ENCODE results near the gene TYK2.

- no peak for TF ChIP-seq ATF3 (CRISPR knock-in tag; conservative IDR thresholded peaks at IDR 0.05)
- TF ChIP-seq ELF4 (CRISPR knock-in tag; IDR thresholded peaks at IDR 0.05; ENCODE audit: low read depth) = no peak
- TF ChIP-seq ZSCAN18 (CRISPR knock-in tag; IDR thresholded peaks at IDR 0.05) = no peak
- TF ChIP-seq MLX (CRISPR knock-in tag; IDR thresholded peaks at IDR 0.05) = no peak
- TF ChIP-seq CTCF (IDR thresholded peaks at IDR 0.05) = no peak
- no peak for TF ChIP-seq ZBTB21 (CRISPR knock-in tag; IDR thresholded peaks at IDR 0.05; ENCODE audit: borderline replicate concordance)
- no peak for TF ChIP-seq USF2 (CRISPR knock-in tag; IDR thresholded peaks at IDR 0.05)
- TF ChIP-seq USF1 (CRISPR knock-in tag; IDR thresholded peaks at IDR 0.05) = no peak
- TF ChIP-seq NFYB (CRISPR knock-in tag; conservative IDR thresholded peaks at IDR 0.05; ENCODE audit: low read depth) = no peak
- no peak for TF ChIP-seq JUN (CRISPR knock-in tag; IDR thresholded peaks at IDR 0.05)
- TF ChIP-seq ZNF423 (CRISPR knock-in tag; IDR thresholded peaks at IDR 0.05) = no peak
These were observed 38.3 kb upstream of the TYK2 start for GRCh38 chr19:10418485-10419199.
